Measurements from ENCODE around the gene TLE1.

- TF ChIP-seq EZH2phosphoT487 (IDR thresholded peaks at IDR 0.05; ENCODE audit: low read depth) (no peak), CTCF (IDR thresholded peaks at IDR 0.05; ENCODE audit: low read depth, low read length) (no peak)
Measured at GRCh38 chr9:81598811-81599210, 90.5 kb downstream of the TLE1 start.
